NCI-H2171 treated with DMSO at 0.1 percent for 48 hours (cell line): ENCODE results near the gene NUDT10.
A peak's percentile ranks its signal among the peaks of the same experiment; 100 is the strongest.
"Not testable (repeated sequence)": the region's sequence is repeated elsewhere in the genome, so short reads cannot be mapped to it uniquely, and the experiment has no call there.

ENCODE experiments used
- DNase-seq: peaks from one replicate; lab custom pipeline; 2025; lab: John Stamatoyannopoulos, UW

The NUDT10 gene

DNA sequence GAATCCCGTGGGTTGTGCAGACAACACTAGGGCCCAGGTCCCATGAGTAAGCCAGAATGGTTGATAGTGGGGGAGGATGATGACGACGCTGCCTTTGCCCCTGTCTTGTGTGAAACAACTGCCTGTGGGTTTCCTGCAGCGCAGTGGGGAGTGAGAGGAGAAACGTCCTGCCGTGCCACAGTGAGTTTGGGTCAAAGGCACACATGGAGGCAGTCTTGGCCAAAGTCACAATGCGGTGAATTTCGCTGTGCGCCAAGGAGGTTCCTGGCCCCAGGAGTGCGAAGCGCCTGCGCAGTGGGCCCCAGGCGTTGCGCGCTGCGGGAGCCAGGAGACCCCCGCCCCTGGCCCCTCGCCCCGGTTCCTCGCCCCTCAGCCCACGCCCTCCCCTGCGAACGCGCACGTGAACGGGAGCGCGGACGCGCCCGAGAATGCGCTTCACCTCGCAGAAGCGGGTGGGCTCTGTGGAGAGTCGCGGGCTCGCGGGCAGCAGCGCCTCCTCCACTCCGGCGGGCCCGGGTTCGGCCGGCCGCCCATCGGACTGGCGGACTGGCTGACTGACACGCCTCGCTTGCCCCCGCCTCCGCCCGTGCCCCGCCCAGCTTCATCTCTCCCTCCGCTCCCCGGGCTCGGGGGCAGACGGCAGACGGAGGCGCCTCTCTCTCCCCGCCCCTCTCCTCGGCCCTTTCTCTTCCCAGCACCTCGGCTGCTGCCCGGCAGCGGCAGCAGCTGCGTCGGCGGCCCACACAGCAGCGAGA is at the start of gene NUDT10:
Gene NUDT10 (plus strand): TSS at position 635 of the 755 bp plus-strand sequence. CDS start 144 bp downstream, outside the sequence.
- peak; percentile 12 for DNase-seq

DNA sequence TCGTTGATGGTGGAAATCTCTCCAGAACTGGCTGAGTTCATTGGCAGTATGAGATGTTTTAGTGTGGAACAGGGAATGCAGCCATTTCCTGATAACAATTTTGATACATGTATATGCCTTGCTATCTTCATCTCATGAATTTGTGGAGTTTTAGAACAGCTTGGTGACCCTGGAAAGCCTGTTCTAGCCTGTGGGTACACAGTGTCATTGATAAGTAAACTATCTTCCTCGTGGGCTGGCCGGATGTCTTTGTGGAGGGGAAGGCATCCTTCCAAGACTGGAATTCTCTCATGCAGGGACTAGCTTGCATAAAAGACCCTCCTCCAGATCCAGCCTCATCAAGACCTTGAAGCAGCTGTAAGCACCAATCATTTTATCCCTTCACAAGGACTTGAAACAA is 40.2 kb upstream of the NUDT10 start:
- DNase-seq: no peak

DNA sequence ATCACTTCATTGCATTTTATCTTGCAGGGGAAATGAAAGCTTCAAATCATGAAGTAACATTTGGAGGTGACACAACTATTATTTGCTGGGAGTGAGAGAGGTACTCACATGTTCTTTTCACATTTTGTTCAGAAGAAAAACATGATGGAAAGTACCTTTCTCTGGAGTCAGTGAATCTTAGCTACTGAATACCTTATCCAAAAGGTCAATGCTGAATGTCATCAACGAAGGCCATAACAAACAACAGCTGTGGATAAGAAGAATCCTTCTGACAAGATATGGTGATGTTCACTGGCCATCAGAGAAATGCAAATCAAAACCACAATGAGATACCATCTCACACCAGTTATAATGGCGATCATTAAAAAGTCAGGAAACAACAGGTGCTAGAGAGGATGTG is 36.5 kb upstream of the NUDT10 start:
- DNase-seq: no peak

DNA sequence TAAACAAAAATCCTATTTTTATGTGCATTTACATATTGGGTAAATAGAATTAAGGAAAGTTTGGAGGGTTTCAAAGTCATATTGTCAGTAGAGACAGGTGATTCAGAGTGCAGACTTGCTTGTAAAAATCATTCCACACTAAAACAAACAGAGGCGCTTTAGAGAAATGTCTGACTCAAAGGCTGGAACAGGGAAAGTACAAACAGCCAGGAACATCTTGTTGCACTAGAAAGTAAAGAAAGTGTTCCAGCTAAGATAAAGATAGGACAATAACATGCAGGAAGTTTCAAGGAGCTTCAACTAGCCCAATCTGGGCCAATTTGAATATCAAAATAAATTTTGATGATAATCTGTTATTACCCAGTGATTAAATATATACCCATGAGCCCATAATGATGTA is 16.4 kb upstream of the NUDT10 start:
- DNase-seq: no peak

DNA sequence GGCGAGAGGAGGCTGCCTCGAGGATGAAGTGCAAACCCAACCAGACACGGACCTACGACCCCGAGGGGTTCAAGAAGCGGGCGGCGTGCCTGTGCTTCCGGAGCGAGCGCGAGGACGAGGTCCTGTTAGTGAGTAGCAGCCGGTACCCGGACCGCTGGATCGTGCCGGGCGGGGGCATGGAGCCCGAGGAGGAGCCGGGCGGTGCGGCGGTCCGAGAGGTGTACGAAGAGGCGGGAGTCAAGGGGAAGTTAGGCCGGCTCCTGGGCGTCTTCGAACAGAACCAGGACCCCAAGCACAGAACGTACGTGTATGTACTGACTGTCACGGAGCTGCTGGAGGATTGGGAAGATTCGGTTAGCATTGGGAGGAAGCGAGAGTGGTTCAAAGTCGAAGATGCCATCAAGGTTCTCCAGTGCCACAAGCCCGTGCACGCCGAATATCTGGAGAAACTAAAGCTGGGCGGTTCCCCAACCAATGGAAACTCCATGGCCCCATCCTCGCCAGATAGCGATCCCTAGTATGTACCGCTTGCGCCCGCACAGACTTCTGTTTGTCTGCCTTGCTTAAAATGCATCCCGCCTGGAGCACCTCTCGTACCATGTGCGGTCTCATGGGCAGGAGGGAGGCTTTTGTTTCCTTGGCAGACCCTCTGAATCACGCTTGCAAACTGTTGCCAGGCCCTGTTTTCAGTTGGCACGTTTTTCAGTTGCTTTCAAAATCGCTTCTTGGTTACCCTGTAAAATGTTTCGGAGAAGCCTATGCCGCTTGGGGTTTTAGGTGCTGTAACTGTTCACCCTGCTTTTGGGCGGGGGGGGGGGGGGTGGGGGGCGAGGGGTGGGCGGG is 542 bp downstream of the NUDT10 start:
- DNase-seq: not testable (repeated sequence)

DNA sequence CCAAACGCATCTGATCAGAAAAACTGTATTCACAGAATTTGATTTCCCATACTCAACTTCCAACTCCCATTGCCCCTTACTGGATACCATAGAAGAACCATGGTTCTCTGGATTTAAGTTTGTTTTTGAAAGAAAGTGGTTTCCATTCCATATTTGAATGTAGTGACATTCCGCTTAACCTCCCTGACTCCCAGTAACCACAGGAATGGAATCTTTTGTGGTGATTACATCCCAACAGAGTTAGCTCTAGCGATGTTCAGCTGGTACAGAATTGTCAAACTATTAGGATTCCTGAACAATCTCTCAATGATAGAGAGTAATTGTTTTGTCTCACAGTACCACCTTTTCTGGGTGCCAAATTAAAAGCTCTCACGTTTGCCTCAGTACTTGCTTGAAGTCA is 1.7 kb downstream of the NUDT10 start:
- no peak for DNase-seq

DNA sequence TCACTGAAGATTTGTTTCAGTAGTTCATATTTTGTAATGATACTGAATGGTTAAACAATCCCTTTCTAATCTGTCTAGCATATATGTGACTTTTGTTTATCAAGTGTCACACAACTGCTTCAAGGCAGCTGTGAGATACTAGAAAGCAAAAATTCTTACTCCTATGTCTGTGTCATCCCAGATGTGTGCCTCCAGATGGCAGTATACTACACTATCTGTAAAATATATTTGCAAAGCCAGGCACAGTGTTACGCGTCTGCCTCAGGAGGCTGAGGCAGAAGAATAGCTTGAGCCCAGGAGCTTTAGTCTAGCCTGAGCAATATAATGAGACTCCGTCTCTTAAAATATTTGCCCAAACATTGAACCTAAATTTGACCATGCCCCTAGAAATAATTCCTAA is 4.0 kb downstream of the NUDT10 start:
- peak; percentile 26 for DNase-seq

DNA sequence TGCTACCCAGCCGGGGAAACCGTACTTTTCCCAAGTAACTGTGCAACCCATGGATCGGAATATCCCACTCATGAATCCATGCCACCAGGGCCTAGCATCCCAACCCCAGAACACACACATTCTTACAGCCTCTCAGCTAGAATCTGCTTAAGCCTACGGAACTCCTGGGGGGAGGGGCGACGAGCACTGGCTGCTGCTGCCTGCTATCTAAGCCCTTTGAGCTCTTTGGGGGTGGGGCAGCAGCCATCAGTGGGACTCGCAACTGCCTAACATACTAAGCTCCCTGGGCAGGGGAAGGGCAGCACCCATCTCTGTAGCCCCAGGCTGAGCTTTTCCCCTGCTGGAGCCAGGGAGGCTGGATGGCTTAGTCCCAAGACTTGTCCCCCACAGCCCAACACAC is 28.6 kb downstream of the NUDT10 start:
- DNase-seq: no peak

DNA sequence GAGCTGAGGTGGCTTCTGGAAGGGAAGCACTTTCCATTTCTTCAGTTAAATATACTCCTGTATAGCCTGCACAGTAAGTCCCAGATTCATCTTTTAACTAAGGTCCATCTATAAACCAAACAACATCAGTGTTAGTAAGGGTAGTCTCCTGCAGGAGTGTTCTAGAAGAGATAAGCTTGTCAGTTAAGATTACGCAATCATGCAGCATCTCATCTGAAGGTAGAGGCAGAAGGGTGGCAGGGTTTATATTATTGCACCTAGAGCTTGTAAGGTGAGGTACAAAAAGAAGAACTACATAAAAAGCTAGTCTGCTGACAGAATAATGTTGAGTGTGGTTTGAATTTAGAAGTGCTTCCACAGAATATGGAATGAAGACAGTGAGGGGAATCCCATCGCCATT is 44.0 kb downstream of the NUDT10 start:
- DNase-seq: no peak
